ENCODE results near the gene CADPS.

CADPS gene

DNA sequence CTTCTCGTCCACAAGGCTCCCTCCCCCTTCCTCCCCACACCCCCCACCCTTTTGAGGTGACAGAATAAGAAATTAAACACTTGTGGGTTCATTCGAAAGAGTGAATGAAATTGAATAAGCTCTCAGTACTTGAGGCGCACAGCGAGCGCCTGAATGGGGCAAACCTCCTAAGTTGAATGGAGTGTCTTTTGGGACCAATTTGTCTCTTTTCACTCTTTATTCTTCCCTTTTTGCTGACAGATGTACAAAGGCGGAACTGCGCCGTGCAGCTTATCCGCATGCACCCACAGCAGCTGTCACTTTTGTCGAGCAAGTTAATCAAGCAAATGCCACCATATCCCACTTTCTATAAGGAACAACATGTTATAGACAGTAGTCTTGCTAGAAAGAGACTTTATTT is 454.0 kb downstream of the CADPS start:
- DNase-seq (ENCODE audit: low spot score) = no peak

GRCh38 chr3:62416144-62416543 is 459.1 kb downstream of the CADPS start:
- no peak for DNase-seq (ENCODE audit: low spot score)

DNA sequence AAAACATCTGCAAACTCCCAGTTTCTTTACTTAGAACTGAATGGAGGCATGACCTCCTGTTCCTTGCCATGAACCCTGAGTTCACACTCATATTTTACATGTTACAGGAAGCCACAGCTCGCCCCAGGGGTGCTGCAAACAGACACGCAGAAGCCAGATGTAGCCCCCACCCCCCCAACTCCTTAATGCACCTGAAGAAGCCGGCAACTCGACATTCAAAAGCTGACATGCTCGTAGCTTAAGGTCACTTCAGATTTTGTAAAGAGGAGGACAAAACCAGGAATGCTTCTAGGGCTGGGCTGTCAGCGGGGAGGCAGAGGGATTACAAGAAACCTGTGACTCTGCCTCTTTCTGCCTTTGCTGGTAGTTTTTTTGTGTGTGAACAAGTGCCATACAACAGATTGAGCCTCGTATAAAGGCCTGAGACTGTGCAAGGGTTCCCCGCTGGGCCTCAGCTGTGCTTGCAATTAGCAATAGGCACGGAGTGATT is 459.9 kb downstream of the CADPS start:
- no peak for DNase-seq (ENCODE audit: low spot score)

GRCh38 chr3:62414786-62415185 is 460.4 kb downstream of the CADPS start:
- DNase-seq (ENCODE audit: low spot score) = no peak

- no peak for DNase-seq (ENCODE audit: low spot score)
Observed at GRCh38 chr3:62413687-62414086, 461.5 kb downstream of the CADPS start.

DNA sequence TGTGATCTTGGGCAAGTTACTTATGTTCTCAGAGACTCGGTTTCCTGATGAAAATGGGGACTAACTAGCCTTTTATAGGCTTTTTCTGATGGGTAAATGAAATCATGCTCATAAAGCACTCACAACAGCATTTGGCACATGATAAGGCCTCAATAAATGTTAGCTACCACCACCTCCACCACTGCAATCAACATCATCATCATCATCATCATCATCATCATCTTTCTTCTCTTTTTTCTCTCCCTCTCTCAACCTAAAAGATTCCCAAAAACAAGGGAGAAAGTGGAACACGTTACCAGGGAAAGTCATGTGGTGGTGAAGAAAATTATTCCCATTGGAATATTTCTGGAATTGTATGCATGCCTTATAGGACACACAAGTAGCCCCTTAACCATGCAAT is 468.3 kb downstream of the CADPS start:
- no peak for DNase-seq (ENCODE audit: low spot score)

DNA sequence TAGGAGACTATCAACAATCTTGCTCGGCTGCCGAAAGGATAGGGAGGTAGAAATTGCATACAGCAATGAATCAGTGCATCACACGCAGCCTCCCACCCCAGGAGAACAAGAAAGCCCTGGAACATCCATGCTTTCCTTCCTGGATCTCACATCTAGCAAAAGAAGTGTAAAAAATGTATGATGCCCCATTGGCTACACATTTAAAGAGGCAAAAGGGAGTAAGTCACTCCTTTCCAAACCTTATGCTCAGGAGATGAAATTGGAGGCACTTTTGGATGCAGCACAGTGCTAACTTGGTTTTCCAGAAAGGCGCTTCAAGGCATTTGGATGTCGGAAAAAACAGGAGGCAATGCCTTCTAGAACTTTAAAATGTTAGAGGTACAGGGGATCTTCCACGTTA is 469.6 kb downstream of the CADPS start:
- DNase-seq (ENCODE audit: low spot score) = no peak

DNA sequence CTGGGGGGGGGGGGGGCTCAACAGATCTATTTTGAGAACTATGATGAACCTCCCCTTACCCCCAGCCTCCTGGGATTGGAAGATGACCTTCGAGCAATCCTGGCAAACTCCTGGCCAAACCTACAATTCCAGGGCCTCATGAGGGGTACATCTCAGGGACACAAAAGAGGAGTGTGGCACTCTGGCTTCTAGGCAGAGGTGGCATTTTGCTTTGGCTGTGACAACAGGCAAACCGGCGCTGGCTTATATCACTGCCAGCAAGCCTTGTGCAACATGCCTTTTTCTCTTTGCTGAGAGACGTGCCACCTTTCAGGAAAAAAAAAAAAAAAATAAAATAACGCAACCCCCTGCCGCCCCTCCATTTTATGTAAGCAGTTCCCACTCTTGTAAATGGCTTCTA is 470.1 kb downstream of the CADPS start:
- DNase-seq (ENCODE audit: low spot score) = no peak

DNA sequence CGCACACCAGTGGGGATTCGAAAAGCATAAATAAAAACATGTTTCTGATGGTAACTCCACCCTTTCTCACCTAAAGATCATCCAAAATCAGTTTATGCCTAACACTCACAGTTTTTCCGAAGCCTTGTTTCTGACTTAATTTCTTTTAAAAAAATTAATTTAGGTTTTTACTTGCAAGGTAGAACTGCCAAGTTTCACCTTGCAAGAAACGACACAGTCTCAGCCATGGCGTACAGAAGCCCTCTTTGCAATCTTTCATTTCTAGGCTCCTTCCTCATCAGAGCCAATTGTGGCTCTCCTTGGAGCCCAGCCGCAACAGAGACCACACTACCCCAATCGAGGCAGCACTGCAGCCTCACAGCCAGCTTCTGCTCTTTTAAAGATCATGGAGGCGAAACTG is 470.9 kb downstream of the CADPS start:
- no peak for DNase-seq (ENCODE audit: low spot score)

GRCh38 chr3:62403765-62404164 is 471.5 kb downstream of the CADPS start:
- no peak for DNase-seq (ENCODE audit: low spot score)

GRCh38 chr3:62392626-62393292 is 482.5 kb downstream of the CADPS start:
- no peak for DNase-seq (ENCODE audit: low spot score)

DNA sequence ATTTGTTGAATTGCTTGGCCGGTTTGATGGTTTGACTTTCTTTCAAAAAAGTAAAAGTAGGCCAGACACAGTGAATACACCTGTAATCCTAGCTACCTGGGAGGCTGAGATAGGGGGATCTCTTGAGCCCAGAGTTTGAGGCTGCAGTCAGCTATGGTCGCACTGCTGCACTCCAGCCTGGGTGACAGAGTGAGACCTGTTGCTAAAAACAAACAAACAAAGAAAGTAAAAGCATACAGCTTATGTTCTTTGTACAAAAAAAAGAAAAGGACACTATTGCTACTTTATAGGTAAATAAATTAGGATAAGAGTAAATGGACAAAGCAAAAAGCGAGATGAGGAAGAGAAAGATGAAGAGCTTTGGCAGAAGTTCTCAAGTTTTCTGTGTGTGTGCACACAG is 488.0 kb downstream of the CADPS start:
- DNase-seq (ENCODE audit: low spot score) = no peak

- no peak for DNase-seq (ENCODE audit: low spot score)
Observed at GRCh38 chr3:62379321-62379798, 495.9 kb downstream of the CADPS start.

DNA sequence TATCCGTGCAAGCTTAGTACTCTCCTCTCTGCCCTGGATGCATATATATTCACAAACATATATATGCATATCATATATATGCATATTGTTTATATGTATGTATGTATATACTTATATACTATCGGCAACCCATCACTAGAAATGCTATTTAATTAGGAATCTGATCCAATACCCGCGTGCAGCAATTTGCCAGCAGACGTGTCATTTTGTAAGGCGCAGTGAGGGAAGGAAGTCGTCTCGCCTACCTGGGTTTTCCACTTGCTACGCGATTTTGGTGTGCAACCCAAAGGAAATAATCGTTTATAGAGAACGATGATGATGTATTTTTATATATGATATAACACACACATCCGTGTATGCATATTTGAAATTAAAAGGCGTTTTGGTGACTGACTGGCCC is 496.3 kb downstream of the CADPS start:
- DNase-seq (ENCODE audit: low spot score) = no peak

GRCh38 chr3:62378311-62378789 is 496.9 kb downstream of the CADPS start:
- DNase-seq (ENCODE audit: low spot score) = no peak

- no peak for DNase-seq (ENCODE audit: low spot score)
Observed at GRCh38 chr3:62376906-62377877, 498.0 kb downstream of the CADPS start.

- no peak for DNase-seq (ENCODE audit: low spot score)
Observed at GRCh38 chr3:62376454-62376720, 498.8 kb downstream of the CADPS start.

- DNase-seq (ENCODE audit: low spot score) = no peak
Observed at GRCh38 chr3:62375655-62376453, 499.4 kb downstream of the CADPS start.

DNA sequence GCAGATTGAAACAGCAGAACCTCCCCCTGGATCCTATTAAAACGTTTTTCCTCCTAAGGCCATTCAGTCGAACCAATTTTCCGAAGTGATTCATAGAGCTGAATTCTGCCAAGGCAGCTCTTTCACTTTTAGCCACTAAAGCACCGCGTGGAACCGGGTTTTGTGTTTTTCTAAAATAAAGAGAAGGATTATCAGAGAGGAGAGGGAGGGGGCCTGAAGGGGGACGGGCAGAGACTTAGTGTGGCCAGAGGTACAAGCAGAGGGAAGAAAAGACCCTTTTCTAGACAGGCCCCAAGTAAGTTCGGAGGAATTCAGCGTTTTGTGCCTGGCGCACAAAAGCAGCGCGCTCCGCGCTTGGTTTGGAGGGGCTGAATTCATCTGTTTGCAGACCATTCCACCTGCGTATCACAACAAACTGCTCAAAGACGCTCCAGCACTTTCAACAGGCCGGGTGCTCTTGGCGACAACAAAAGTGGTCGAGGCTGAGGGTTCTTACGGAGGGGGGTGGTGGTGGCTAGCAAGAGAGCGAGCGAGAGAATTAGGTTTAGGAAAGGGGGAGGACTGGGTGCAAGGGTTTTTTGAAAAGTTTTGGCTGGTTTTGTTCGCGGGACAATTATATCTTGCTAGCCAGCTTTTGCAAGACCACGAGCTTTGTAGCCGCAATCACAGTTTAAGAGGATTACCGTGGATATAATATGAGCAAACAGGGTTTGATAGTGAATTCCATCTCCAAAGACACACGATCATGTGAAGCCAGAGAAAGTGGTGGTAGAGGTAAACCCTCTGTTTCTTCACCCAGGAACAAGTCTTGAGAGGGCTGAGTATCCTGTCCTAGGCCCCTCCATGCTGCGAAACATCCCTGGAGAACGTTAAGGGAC is 500.6 kb downstream of the CADPS start:
- DNase-seq (ENCODE audit: low spot score) = no peak

GRCh38 chr3:62373714-62374333 is 501.4 kb downstream of the CADPS start:
- no peak for DNase-seq (ENCODE audit: low spot score)

GRCh38 chr3:62373215-62373614 is 502.0 kb downstream of the CADPS start, which contains the start of gene FEZF2:
TSS of gene FEZF2 (minus strand) at chr3:62373550. CDS start at chr3:62372868, 682 bp downstream.
- DNase-seq (ENCODE audit: low spot score) = no peak
